ENCODE measurements around the gene FAM118A.

GRCh38 chr22:45322873-45323525 is 13.3 kb downstream of the FAM118A start:
- TF ChIP-seq, protein P1, sequence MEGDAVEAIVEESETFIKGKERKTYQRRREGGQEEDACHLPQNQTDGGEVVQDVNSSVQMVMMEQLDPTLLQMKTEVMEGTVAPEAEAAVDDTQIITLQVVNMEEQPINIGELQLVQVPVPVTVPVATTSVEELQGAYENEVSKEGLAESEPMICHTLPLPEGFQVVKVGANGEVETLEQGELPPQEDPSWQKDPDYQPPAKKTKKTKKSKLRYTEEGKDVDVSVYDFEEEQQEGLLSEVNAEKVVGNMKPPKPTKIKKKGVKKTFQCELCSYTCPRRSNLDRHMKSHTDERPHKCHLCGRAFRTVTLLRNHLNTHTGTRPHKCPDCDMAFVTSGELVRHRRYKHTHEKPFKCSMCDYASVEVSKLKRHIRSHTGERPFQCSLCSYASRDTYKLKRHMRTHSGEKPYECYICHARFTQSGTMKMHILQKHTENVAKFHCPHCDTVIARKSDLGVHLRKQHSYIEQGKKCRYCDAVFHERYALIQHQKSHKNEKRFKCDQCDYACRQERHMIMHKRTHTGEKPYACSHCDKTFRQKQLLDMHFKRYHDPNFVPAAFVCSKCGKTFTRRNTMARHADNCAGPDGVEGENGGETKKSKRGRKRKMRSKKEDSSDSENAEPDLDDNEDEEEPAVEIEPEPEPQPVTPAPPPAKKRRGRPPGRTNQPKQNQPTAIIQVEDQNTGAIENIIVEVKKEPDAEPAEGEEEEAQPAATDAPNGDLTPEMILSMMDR (IDR thresholded peaks at IDR 0.05): no peak
- TF ChIP-seq POLR2A (IDR thresholded peaks at IDR 0.05): no peak
